Neural cell (in vitro differentiated cells): ENCODE data around the gene DCXR.

Experiments
- CTCF ChIP-seq: fragments of 450-650 bp; IDR thresholded peaks from 2 replicates; pipeline ENCODE4 v1.5.1; 2014; ENCODE audit warnings: antibody characterized with exemption, mild to moderate bottlenecking, moderate library complexity; ENCODE audit not compliant: poor library complexity, severe bottlenecking
- EP300 ChIP-seq: fragments of 450-650 bp; conservative IDR thresholded peaks from 2 replicates; pipeline ENCODE4 v1.6.1; 2014; ENCODE audit warnings: antibody characterized with exemption, mild to moderate bottlenecking, moderate library complexity; ENCODE audit not compliant: poor library complexity, severe bottlenecking

DNA sequence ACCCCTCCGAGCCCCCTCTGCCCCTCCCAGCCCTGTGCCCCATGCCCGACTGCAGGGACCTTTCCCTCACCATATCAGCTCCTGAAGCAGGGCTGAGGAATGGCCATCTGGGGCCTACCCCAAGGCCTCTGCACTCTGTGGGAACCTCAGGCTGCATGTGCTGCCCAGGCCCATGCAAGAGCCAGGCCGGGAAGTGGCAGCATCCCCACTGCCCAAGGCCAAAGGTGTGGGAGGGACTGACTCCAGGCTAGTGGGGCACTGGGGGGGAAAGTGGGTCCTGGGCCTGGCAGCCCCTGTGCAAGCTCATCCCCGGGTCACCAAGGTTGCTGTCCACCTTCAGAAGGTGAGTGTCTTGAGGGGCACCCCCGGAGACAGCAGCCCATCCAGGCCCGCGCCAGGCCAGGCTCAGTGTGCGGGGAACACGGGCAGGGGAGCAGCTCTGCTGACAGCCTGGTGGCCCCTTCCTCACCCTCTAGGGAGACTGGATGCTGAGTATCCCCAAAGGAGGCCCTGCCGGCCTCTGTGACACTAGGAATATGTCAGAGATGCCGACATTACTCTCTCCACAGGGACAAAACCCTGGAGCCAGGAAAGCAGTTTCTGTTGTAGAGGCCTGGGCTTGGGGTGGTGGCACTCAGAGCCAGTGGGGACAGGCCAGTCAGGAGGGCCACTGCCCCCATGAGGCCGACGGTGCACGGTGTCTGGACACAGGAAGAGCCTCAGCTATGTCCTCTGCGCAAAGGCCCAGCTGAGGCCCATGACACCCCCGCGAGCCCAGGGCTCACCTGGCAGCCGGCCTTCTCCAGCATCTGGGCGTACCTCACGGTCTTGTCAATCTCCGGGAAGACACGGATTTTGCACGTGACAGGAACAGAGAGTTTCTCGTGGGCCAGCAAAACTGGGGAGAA, 24.8 kb upstream of the DCXR start:
- TF ChIP-seq CTCF (no peak), EP300 (no peak)
